ENCODE measurements around the gene ANKRD10.
"Not testable (repeated sequence)": the region's sequence is repeated elsewhere in the genome, so short reads cannot be mapped to it uniquely, and the experiment has no call there.

Gene ANKRD10

GRCh38 chr13:110860983-110861382 lies 53.9 kb downstream of the ANKRD10 start:
- DNase-seq = no peak

DNA sequence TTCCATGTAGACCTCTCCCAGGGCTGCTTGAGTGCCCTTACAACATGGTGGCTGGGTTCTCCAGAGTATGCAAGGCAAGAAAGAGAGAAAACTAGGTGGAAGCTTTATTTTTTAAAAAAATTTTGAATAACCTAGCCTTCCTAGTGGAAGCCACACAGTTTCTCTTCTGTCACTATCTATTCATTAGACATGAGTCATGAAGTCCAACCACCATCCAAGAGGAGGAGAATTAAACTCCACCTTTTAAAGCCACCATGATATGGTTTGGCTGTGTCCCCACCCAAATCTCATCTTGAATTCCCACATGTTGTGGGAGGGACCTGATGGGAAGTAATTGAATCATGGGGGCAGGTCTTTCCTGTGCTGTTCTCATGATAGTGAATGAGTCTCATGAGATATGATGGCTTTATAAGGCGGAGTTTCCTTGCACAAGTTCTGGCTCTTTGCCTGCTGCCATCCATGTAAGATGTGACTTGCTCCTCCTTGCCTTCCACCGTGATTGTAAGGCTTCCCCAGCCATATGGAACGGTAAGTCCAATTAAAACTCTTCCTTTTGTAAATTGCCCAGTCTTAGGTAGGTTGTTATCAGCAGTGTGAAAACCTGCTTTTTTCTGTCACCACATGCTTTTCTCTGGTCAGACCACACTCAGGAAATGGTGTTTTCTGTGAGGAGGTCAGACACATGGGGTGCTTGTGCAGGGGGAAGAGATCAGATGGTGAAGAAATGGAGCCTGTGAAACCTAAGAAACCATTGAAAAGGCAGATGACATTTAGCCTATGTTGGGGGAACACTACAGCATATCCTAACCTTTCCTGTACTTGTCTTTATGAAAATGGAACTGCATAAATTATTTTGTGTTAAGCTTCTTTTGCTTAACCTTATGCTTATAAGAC lies 57.7 kb downstream of the ANKRD10 start:
- no peak for DNase-seq

- DNase-seq = no peak
Observed at GRCh38 chr13:110855363-110855762, 59.5 kb downstream of the ANKRD10 start.

DNA sequence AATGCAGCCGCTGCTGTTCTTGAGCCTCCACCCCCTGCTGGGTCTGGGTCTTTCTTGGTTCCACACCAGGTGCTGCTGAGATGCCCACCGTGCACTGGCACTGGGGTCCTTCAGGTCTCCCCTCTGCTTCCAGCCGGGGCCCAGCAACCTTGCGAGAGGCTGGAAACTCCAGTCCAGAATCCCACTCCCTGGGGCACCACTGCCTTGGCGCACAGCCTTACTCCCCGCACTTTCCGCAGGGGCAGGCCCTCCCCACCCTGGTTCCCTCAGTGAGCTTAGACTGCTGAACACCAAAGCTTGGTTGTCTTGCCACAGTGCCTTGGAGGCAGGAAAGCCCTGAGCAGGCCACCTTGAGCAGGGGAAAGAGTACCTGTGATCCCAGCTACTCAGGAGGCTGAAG lies 60.0 kb downstream of the ANKRD10 start:
- no peak for DNase-seq

DNA sequence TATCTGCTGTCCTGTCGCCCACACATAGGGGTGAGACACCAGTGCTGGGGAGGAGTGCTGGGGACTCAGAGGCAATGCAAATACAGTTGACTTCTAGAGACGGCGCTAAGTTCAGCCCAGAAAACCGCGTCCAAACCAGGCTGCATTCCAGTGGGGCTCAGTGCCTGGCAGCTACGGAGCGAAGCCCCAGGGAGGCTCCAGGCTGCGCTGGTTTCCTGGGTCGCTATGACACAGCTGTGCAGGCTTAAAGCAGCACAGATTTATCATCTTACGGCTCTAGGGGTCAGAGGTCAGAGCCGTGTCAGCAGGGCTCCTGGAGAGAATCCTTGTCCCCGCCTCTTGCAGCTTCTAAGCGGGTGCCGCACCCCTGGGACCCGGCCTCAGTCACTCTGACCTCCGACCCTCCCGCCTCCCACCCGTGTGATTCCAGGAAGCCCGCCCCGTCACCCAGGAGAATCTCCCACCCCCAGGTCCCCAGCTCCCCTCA lies 61.6 kb downstream of the ANKRD10 start:
- DNase-seq = no peak

GRCh38 chr13:110850840-110851239 lies 64.0 kb downstream of the ANKRD10 start:
- DNase-seq = peak; percentile 41 to 43

GRCh38 chr13:110850006-110850405 lies 64.9 kb downstream of the ANKRD10 start:
- DNase-seq = no peak

GRCh38 chr13:110845520-110845919 lies 69.3 kb downstream of the ANKRD10 start:
- DNase-seq = no peak

DNA sequence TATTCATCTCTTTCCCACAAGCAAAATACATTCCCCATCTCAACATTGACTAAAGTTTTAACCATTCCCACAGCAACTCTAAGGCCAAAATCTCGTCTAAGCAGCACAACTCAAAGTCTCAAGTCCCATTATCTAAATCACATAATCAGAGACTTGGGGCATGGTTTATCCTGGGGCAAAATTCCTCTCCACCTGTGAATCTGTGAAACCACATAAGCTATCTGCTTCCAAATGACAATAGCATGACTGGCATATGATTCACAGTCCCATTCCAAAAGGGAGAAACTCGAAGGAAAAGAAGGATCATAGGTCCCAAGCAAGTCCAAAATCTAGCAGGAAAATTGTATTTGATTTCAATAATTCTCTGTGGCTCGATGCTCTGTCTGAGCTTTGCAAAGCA lies 73.0 kb downstream of the ANKRD10 start:
- DNase-seq = no peak

DNA sequence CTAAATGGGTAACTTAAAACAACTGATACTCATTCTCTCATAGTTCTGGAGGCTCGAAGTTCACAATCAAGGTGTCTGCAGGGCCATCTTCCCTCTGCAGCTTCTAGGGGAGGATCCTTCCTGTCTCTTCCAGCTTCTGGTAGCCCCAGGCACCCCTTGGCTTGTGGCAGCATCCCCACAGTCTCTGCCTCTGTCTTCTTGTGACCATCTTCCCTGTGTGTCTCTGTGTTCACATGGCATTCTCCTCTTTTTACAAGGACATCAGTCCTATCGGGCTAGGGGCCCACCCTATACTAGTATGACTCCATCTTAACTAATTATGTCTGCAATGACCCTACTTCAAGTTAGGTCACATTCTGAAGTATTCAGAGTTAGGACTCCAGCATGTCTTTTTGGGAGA lies 73.5 kb downstream of the ANKRD10 start:
- DNase-seq = no peak

GRCh38 chr13:110838867-110839538 lies 75.9 kb downstream of the ANKRD10 start:
- DNase-seq = no peak

DNA sequence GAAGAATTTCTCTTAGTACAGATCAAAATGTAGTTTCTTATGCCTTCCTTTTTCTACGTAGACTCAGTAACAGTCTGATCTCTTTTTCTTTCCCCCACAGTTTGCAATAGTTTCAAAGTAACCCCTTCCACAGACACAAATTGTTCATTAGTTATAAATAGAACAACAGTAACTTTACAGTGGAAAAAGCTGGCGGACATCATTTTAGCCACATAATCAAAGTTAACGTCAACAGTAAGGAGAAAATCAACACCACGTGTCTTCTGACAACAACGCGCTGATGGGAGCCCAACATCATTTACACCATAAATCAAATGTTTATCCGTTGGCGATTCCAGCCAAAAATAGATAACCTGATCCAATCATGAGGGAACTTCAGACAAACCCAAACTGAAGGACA lies 76.8 kb downstream of the ANKRD10 start:
- DNase-seq = no peak

GRCh38 chr13:110837397-110838061 lies 77.3 kb downstream of the ANKRD10 start:
- DNase-seq = not testable (repeated sequence)

DNA sequence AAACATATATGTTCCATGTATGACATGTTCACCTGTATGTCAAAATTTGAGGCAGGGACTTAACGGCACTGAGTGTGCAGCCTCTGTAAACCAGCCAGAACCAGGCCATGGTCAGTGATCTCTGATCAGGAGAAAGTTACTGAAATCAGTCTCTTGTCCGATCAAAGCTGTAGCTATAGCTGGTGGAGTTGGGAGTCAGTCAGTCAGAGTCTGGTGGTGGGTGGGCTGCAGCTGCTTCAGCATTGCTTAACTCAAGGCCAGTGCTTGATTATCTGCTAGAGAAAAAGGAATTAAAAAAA lies 78.3 kb downstream of the ANKRD10 start:
- no peak for DNase-seq

DNA sequence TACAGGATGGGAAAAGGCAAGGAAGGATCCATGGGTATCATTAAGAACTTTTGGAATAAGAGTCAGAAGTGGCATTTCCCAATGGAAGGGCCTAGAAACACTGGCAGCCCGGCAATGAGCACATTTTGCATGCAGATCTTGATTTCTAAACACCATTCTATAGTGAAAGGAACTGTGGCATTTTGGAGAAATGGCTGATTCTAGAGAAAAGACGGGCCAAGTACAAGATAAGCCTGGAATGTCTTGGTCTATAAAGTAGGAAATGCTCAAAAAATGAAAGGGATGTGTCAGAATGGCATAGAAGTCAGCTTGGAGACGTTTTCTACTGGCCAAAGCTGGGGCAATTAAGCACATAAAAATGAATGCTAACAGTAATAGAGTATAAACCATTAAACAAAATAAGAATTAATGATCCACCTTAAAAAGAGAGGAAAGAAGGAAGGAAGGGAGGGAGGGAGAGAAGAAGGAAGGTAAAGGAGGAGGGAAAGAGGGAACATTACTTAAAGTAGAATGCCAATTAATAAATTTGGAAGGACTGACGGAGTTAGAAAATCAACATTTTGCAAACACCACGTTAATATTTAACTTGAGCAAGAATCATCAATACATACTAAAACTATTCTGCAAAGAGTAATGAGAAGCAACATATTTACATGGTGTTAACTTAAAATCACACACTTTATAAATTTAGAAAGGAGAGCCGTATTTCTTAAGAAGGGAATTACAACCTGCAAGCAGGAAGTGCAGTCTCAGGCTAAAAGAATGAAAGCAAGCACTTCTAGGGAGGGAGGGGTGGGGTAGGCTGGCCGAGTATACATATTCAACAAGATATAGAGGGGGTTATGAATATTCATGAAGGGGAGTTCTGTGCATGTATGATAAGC lies 78.9 kb downstream of the ANKRD10 start:
- no peak for DNase-seq

DNA sequence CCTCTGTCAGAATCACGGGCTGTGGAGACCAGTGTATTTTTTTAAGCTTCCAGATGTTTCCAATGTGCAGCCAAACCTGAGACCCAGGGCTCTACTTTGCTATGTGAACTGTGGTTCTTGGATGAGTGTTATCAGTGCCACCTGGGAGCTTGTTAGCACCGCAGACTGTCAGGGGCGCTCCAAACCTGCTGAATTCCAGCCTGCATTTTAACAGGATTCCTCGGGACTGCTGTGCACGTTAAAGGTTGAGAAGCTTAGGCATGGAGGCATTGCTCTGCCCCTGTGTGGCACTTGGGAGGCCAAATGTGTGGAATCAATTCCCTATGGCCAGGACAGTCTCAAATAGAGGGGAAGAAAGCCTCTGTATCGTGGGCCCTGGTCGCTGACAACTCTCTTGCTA lies 80.3 kb downstream of the ANKRD10 start:
- no peak for DNase-seq

- no peak for DNase-seq
Observed at GRCh38 chr13:110832531-110832930, 82.3 kb downstream of the ANKRD10 start.

GRCh38 chr13:110832205-110832479 lies 82.7 kb downstream of the ANKRD10 start:
- DNase-seq = no peak

- DNase-seq = no peak
Observed at GRCh38 chr13:110831437-110832204, 83.2 kb downstream of the ANKRD10 start.

- DNase-seq = no peak
Observed at GRCh38 chr13:110830800-110831371, 84.0 kb downstream of the ANKRD10 start.

DNA sequence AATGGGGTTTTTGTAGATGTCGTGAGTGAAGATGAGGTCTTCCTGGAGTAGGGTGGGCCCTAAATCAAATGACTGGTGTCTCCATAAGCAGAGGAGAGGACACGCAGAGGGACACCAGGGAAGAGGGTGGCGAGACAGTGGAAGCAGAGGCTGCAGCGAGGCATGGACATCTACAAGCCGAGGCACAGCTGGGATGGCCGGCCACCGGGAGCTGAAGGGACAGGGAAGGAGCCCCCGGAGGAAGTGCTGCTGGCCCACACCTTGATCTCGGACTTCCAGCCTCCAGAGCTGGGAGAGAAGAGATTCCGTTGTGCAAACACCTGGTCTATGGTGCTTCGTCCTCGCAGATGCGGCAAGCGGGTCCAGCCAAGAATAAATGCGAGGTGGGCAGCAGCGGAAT lies 84.5 kb downstream of the ANKRD10 start:
- DNase-seq = no peak

- DNase-seq = no peak
Observed at GRCh38 chr13:110829486-110829885, 85.4 kb downstream of the ANKRD10 start.

All from NCI-H187 (cell line).